Central memory CD8-positive, alpha-beta T cell (primary cell): Measurements from ENCODE around the gene THSD8.

Source experiments
- ATAC-seq: fragments of 150-1000 bp; cut with Tn5 transposase; replicated peaks from 2 replicates; pipeline ENCODE4 v1.10.0; 2022; ENCODE audit warnings: mild to moderate bottlenecking, moderate FRiP score, moderate number of reproducible peaks; ENCODE audit not compliant: poor library complexity, severe bottlenecking; ENCODE audit errors: extremely low read depth
- DNase-seq, 2 donors: peaks; one replicate each; pipeline ENCODE4 v3.0.0; 2021; ENCODE audit warnings: low spot score in 2 of 2
- H3K27ac Mint-ChIP-seq: one replicate; pipeline ENCODE4 v1.8.0; 2022; ENCODE audit warnings: low read depth, mild to moderate bottlenecking, moderate library complexity, mixed read lengths
- H3K27me3 Mint-ChIP-seq: one replicate; pipeline ENCODE4 v1.8.0; 2022; ENCODE audit warnings: mixed read lengths
- H3K36me3 Mint-ChIP-seq: one replicate; pipeline ENCODE4 v1.8.0; 2022; ENCODE audit warnings: mild to moderate bottlenecking, moderate library complexity, mixed read lengths; ENCODE audit not compliant: insufficient read depth
- H3K4me1 Mint-ChIP-seq: one replicate; pipeline ENCODE4 v1.8.0; 2022; ENCODE audit warnings: mixed read lengths
- H3K4me3 Mint-ChIP-seq: one replicate; pipeline ENCODE4 v1.8.0; 2022; ENCODE audit warnings: mild to moderate bottlenecking, moderate library complexity, mixed read lengths
- H3K9me3 Mint-ChIP-seq: one replicate; pipeline ENCODE4 v1.8.0; 2022; ENCODE audit warnings: mixed read lengths

Gene THSD8

DNA sequence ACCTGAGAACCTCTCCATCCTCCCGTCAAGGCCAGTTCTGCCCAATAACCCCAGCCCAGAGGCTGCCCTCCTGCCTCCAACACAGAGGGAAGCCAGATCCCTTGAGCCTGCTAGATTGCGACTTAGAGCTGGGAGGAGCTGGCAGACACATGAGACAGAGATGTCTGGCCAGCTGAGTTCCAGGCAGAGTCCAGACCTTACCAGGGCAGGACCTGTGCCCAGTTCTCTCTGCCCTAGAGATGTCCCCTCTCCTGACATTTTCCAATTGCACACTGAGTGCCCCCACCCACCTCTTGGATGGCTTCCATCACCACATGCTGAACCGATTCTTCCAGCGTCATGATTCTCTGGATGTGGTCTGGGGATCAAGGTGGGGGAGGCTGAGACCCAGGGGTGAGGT, 29.5 kb upstream of the THSD8 start:
- H3K27me3 Mint-ChIP-seq: no peaks in the 10 kb centered on the region
- no peak overlapping the region for H3K4me3 Mint-ChIP-seq
- H3K9me3 Mint-ChIP-seq: no peaks in the 10 kb centered on the region
- H3K4me1 Mint-ChIP-seq: peaks cover 9% of the 10 kb centered on the region
- no peak overlapping the region for H3K27ac Mint-ChIP-seq
- peaks cover 8% of the 10 kb centered on the region for H3K36me3 Mint-ChIP-seq
- no peak for ATAC-seq
- DNase-seq: no peak

DNA sequence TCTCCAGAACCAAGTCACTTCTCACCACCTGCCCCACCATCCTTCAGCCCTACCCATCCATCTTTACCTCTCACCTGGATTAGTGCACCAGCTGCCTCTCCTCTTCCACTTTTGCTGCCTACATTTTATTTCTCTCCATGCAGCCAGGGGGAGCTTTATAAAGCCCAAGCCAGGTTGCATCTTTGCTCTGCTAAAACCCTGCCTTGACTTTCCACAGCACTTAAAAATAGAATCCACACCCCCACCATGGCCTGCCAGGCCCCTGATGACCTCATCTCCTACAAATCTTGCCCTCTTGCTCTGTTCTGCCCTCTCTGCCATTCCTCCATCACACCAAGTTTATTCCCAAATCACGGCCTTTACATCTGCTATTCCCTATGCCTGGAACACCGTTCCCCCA, 28.3 kb upstream of the THSD8 start:
- H3K9me3 Mint-ChIP-seq: no peaks in the 10 kb centered on the region
- H3K4me3 Mint-ChIP-seq: peak overlapping the region; percentile 16
- H3K36me3 Mint-ChIP-seq: peaks cover 11% of the 10 kb centered on the region
- no peak overlapping the region for H3K27ac Mint-ChIP-seq
- no peaks in the 10 kb centered on the region for H3K27me3 Mint-ChIP-seq
- no peak for ATAC-seq
- peaks cover 15% of the 10 kb centered on the region for H3K4me1 Mint-ChIP-seq
- no peak for DNase-seq

DNA sequence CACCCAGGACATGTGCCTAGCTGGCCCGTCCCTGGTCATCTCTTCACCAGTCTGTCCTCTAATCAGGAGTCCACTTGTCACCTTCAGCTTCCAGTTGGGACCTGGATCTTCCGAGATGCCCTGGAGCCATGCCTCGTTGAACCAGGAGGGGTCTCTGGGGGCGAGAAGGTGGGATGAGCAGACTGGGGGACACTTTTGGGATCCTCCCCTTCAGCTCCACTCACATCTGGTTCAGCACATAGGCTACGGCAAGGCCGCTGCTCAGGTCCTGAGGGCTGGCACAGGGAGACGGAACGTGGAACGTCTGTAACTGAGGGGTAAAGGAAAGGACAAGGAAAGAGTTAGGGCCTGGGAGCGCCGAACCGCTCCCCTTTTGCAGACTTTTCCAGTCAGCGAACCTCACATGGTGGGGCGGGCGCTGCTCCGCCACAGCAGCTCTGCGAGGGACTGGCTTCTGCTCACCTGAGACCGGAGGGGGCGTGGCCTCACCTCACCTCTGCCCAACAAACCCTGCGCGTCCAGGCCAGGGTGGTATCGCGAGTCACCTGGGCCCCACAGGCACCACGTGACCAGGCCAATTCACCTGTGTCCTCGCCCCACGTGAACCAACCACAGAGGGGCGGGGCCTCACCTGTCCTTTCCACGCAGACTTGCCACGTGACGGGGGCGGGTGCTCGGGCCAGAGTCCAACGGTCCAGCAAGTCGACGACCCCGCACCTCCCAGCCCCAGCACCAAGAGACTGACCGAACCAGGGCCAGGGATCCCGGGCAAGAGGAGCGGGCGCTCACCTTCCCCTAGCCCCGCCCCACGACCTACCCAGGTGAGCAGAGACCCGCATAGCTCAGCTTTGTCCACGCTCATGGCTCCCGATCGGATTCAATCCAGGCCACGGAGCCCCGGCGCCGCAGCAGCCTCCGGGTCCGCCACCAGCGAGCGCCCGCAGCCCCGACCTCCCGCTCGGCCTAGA, 27.0 kb upstream of the THSD8 start, which contains the start of gene HOOK2:
Gene HOOK2, minus strand, starts transcription at position 965 of the 968 bp plus-strand sequence. Its CDS starts 103 bp downstream, at position 862.
- ATAC-seq: peak; percentile 10
- H3K27me3 Mint-ChIP-seq: no peaks in the 10 kb centered on the region
- no peak for DNase-seq
- H3K9me3 Mint-ChIP-seq: no peaks in the 10 kb centered on the region
- peak within 1 kb of the TSS; percentile 67 for H3K27ac Mint-ChIP-seq
- H3K4me3 Mint-ChIP-seq: peak within 1 kb of the TSS; percentile 70
- H3K36me3 Mint-ChIP-seq: peaks cover 11% of the 10 kb centered on the region
- H3K4me1 Mint-ChIP-seq: peaks cover 23% of the 10 kb centered on the region

DNA sequence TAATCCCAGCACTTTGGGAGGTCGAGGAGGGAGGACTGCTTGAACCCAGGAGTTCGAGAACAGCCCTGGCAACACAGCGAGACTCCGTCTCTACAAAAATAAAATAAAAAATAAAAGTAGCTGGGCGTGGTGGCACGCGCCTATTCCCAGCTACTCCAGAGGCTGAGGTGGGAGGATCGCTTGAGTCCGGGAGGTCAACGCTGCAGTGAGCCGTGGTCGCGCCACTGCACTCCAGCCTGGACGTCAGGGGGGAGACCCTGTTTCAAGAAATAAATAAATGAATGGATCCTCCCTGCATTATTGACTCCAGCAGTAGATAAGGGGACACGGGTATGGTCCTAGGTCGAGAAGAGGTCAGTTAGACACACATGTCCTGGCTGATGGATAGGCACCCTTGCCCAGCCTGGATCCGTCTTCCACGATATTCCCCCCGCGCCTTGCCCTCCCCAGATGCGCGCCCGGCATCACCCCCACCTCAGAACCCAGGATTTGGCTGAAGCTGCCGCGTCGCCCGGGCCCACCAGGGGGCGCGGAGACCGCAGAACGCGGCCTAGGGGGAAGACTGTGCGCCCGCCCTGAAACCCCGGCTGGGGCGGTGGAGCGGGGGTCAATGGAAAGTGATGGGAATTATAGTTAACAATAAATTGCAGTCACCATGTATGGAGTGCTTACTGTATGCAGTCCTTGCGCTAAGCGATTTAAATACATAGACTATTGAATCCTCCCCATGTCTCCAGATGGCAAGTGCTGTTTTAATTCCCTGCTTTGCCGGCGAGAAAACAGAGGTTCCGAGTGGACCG, 24.5 kb upstream of the THSD8 start:
- no peaks in the 10 kb centered on the region for H3K27me3 Mint-ChIP-seq
- H3K4me1 Mint-ChIP-seq: peaks cover 31% of the 10 kb centered on the region
- peak overlapping the region; percentile 78 for H3K27ac Mint-ChIP-seq
- H3K36me3 Mint-ChIP-seq: peaks cover 17% of the 10 kb centered on the region
- peak; percentile 10 for ATAC-seq
- no peaks in the 10 kb centered on the region for H3K9me3 Mint-ChIP-seq
- peak overlapping the region; percentile 81 for H3K4me3 Mint-ChIP-seq
- peak; percentile 71 to 74 for DNase-seq

DNA sequence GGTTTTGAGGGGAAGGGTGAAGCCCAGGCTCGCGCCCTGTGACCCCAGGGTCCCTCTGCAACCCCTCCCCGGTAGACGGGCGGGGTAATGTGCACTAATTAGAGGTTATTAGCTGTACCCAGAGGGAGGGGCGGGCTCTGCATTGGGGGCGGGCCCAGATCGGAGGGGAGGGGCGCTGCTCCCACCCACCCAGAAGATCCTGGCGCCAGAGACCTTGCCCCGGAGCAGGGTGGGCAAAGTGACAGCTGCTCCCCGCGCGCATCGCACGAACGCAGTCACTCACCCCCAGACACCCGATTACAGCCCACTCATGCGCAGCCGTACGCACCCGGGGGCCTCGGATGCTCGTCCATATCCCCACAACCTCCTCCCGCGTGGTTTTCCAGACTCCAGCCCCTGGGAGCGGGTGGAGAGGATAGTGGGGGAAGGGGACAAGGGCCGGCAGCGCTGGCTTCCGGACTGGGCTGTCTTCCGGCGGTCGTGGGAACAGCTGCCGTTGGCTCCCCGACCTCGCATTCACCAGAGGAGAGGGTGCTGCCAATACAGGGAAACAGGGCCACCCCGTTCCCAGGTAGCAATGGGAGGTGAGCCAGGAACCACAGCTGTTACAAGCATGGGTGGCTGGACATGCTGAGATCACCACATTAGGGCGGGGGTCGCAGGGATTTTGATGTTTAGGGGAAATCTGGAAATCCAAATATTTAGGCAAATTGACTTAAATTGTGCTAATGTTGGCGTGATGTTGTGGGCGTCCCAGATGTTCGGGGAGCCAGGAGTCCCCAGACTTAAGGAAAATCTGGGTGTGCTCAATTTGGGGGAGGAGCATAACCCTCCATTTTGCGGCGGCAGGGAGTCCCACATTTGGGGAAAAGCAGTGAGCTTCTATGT, 23.6 kb upstream of the THSD8 start:
- DNase-seq (no peak), ATAC-seq (no peak)
- H3K27me3 Mint-ChIP-seq: no peaks in the 10 kb centered on the region
- no peaks in the 10 kb centered on the region for H3K9me3 Mint-ChIP-seq
- H3K27ac Mint-ChIP-seq: peak overlapping the region; percentile 78
- peaks cover 17% of the 10 kb centered on the region for H3K36me3 Mint-ChIP-seq
- peaks cover 29% of the 10 kb centered on the region for H3K4me1 Mint-ChIP-seq
- H3K4me3 Mint-ChIP-seq: peak overlapping the region; percentile 81

DNA sequence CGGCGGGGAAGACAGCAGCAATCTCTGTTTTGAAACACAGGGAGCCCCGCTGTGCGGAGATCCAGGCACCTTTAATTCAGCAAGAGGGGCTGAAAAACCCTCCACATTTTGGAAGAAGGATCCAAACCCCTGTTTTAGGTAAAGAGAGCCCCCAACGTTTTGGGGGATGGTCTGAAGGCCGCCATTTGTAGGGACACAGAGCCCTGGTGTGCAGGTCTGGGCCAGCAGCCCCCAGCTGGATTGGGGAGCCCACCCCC, 23.0 kb upstream of the THSD8 start:
- peak overlapping the region; percentile 81 for H3K4me3 Mint-ChIP-seq
- DNase-seq: no peak
- peaks cover 23% of the 10 kb centered on the region for H3K4me1 Mint-ChIP-seq
- H3K9me3 Mint-ChIP-seq: no peaks in the 10 kb centered on the region
- H3K27ac Mint-ChIP-seq: peak overlapping the region; percentile 78
- H3K27me3 Mint-ChIP-seq: no peaks in the 10 kb centered on the region
- no peak for ATAC-seq
- peaks cover 19% of the 10 kb centered on the region for H3K36me3 Mint-ChIP-seq

DNA sequence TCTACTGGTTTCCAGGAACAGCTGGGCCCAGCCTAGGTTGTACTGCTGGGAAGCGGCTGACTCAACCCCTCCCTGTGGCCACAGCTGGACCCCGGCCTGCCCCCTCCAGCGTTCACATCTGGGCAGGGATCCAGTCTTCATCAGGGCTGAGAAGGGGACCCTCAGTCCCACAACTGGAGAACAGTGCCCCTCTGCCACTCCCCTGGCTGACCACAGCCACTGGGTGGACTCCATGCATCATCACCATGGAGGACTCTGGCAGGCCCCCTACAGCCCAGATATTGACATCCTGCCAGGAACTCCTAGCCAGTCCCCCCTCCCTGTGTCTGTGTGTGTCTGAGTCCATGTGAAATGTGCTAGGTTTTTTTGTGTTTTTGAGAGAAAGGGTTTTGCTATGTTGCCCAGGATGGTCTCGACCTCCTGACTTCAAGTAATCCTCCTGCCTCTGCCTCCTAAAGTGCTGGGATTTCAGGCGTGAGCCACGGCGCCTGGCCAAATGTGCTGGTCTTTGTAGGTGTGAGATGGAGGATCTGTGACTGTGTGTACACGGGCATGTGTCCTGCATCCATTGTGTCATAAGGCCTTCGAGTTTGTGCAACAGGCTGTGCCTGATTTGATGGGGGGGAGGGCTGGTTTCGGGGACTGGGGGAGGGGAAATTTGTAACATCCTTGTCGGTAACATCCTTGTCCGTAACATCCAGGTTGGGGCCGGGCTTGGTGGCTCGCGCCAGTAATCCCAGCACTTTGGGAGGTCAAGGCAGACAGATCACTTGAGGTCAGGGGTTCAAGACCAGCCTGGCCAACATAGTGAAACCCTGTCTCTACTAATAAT, 22.5 kb upstream of the THSD8 start:
- no peaks in the 10 kb centered on the region for H3K9me3 Mint-ChIP-seq
- DNase-seq: no peak
- H3K4me3 Mint-ChIP-seq: peak overlapping the region; percentile 81
- H3K36me3 Mint-ChIP-seq: peaks cover 18% of the 10 kb centered on the region
- H3K27ac Mint-ChIP-seq: peak overlapping the region; percentile 78
- H3K4me1 Mint-ChIP-seq: peaks cover 21% of the 10 kb centered on the region
- no peaks in the 10 kb centered on the region for H3K27me3 Mint-ChIP-seq
- no peak for ATAC-seq

DNA sequence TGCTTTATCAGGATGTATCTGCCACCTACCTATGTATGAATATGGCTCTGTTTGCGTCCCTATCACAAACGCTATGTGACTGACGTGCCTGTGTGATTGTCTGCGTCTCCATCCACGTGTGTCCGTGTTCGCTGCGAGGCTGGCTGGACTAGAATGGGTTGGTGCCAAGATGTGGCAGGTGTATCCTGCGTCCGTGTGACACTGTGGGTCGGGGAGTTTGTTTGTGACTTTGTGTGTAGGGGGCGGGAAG, 19.8 kb upstream of the THSD8 start:
- Mint-ChIP-seq H3K4me3 (peak overlapping the region; percentile 73), H3K36me3 (peaks cover 12% of the 10 kb centered on the region), H3K4me1 (peaks cover 21% of the 10 kb centered on the region), H3K27ac (peak overlapping the region; percentile 77), H3K27me3 (no peaks in the 10 kb centered on the region), H3K9me3 (no peaks in the 10 kb centered on the region)
- DNase-seq (no peak), ATAC-seq (peak; percentile 68)

DNA sequence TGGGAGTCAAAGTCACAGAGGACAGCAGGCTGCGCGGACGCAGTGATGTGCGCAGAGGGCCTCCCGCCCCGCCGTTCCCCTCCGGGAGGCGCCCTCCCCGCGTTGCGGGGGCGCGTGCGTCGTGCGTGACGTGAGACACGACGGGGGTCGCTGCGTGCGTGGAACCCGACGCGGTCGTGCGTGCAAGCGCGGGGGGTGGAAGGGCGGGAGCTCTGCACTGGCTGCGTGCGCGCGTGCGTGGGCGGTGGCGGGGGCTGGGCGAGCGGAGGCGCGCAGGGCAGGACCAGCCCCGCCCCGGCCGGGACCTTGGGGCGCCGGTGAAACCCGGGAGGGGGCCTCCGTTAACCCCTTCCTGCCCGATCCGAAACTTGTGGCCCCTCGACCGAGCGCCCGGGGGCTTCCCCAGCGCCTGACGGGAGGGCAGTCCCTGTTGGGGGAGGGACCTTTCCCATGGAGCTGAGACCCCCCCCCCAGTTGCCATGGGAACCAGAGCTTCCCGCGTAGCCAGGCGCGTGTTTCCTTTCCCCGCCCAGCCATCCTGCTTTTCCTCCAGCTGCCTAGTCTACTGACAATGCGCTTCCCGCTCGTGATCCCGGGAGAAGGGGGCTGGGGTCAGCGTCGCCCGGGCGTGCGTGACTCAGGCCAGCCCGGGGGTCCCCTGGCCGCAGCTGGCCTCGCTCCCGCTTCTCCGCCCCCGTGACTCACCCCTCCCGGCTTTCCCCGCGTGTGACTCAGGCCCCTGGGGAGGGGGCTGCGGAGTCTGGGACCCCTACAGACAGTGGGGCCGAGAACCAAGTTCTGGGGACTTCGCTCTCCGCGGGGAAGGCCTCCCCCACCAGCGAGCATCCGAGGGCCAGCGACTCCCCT, 19.2 kb upstream of the THSD8 start:
- peak overlapping the region; percentile 77 for H3K27ac Mint-ChIP-seq

DNA sequence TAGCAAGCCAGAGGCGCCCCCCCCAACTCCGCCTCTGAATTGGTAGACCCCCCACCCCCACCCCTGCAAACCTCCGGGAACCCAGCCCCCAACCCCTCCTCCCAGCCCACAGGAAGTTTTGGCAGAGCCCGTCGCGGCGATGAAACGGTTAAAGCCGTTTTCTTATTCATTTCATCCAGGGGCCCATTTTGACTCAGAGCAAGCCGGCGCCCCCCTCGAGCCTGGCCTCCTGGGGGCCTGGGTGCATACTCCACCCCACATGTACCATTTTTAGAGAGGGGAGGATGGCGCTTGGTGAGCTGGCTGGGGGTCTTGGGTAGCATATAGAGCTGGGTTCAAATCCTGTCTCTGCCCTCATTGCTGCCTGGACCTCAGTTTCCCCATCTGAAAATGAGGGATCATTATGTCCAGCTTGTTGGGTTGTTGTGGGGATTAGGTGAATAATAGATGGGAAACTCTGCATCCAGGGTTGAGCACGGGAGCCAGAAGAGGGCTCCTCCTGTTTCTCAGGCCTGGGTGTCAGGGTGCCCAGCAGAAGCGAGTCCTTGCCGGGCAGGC, 18.5 kb upstream of the THSD8 start:
- peaks cover 18% of the 10 kb centered on the region for H3K4me1 Mint-ChIP-seq
- H3K36me3 Mint-ChIP-seq: peaks cover 9% of the 10 kb centered on the region
- H3K9me3 Mint-ChIP-seq: no peaks in the 10 kb centered on the region
- H3K4me3 Mint-ChIP-seq: peak overlapping the region; percentile 31
- DNase-seq (no peak), ATAC-seq (no peak)
- H3K27me3 Mint-ChIP-seq: no peaks in the 10 kb centered on the region
- no peak overlapping the region for H3K27ac Mint-ChIP-seq

More for the DNA sequence above, 19.2 kb upstream of the THSD8 start:
- Mint-ChIP-seq H3K27me3 (no peaks in the 10 kb centered on the region), H3K9me3 (no peaks in the 10 kb centered on the region), H3K4me3 (peak overlapping the region; percentile 73), H3K4me1 (peaks cover 21% of the 10 kb centered on the region), H3K36me3 (peaks cover 9% of the 10 kb centered on the region)
- peak; percentile 84 to 94 for DNase-seq
- ATAC-seq: peak; percentile 45

DNA sequence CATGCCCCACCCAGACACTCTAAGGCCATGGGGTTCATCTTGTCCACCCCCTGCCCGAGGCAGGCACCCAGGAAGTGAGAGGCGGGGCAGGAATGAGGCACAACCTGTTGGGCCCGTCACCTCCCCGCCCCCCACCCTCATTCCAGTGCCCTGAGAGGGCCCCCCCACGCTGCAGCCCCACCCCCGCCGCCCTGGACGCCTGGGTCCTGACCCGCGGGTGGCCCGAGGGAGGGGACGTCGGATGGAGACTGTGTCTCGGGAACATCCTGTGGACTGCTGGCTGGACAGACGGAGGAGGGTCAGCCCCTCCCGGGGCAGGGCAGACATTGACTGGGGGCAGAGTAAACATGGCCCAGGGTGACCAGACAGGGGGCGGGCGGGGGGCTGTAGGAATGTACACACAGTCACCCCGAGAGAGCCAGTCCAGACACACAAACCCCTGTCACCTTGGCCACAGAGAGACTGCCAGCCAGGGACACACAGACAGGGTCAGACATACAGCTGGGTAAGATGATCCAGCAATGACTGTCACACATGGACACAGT, 17.9 kb upstream of the THSD8 start:
- no peaks in the 10 kb centered on the region for H3K27me3 Mint-ChIP-seq
- H3K4me3 Mint-ChIP-seq: peak overlapping the region; percentile 31
- no peak overlapping the region for H3K27ac Mint-ChIP-seq
- peaks cover 9% of the 10 kb centered on the region for H3K36me3 Mint-ChIP-seq
- no peaks in the 10 kb centered on the region for H3K9me3 Mint-ChIP-seq
- ATAC-seq: no peak
- DNase-seq: no peak
- H3K4me1 Mint-ChIP-seq: peaks cover 15% of the 10 kb centered on the region
